ENCODE results near the gene SRC.

Gene SRC

DNA sequence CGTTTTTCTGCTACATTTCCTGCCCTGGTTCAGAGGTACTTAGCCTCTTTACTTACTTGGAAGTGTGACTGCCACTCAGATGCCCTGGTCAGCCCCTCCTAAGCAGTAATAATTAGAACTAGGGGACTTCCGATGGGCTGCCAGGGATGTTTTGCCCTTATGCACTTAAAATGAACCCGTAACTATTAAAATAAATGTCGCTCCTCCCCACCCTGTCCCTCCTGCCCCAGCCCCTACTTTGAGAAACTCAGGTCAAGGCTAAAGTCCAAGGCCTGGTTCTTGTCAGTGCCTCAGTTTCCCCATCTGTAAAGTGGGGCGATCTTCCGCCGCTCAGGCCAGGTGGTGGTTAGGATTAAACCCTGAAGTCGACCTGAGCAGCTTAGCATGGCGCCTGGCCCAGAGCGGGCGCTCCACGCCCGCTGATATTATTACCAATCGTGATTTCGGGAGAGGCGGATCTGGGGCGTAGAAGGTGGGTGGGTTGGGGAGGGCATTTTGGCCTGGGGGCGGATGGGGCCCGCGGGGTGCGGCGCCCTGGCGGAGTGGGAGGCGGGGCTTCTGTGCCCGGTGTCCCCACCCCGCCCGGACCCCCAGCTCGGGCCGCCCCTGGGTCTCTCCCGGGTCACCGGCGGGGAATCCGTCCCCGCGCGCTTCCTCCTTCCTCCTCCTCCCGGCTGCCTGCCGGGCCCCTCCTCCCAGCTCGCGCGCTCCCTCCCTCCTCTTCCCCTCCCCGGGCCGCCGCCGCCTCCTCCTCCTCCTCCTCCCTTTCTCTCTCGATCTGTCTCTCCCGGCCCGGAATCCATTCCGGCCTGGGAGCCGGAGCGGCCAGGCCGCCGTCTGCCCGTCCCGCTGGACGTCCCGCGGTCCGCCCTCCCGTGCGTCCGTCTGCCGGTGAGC lies at the start of gene SRC:
TSS of gene SRC (plus strand) at position 802 of the 897 bp plus-strand sequence. CDS start 38,014 bp downstream, outside the sequence.
- DNase-seq: peak; percentile 35

DNA sequence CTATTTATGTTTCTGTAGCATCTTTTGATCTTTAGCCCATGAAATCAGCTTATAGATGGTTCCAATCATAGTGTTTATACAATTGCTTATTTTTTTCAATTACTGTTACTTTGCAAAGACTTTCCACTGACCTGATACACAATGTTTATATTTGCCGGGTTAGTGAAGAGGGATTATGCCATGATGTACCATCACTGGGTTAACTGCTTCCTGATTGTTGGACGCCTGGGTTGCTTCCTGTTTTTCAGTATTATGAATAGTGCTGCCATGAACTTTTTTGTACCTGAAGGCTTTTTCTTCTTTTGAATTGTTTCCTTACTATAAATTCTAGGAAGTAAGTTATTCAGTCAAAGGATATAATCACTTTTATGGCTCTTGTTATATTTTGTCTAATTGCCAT lies 49.6 kb upstream of the SRC start:
- no peak for DNase-seq

DNA sequence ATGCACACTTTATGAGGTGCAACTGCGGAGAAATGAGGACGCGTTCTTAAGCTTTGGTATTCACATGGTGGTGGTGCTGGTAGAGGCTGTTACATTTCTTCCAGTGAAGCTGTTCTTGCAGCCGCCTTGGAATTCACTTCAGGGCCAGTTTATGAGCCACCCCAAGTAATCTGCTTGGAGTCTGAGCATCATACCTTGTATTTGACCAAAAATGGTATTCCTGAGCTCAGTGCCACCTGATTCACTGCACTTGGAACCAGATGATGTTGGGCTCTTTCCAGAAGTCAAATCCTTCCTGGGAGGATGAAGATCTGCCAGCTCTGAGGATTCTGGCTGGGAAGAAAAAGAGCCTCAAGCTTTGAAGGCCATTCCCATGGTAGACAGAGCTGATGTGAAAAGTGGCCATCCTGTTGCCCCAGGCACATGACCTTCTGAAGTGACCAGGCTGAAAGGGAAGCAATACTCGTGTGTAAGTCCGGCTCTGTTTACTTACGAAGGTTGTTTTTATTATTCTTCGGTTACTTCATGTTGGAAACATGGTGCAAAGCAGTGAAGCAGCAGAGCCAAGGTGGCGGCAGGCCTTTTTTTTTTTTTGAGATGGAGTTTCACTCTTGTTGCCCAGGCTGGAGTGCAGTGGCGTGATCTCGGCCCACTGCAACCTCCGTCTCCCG lies 48.7 kb upstream of the SRC start:
- no peak for DNase-seq

DNA sequence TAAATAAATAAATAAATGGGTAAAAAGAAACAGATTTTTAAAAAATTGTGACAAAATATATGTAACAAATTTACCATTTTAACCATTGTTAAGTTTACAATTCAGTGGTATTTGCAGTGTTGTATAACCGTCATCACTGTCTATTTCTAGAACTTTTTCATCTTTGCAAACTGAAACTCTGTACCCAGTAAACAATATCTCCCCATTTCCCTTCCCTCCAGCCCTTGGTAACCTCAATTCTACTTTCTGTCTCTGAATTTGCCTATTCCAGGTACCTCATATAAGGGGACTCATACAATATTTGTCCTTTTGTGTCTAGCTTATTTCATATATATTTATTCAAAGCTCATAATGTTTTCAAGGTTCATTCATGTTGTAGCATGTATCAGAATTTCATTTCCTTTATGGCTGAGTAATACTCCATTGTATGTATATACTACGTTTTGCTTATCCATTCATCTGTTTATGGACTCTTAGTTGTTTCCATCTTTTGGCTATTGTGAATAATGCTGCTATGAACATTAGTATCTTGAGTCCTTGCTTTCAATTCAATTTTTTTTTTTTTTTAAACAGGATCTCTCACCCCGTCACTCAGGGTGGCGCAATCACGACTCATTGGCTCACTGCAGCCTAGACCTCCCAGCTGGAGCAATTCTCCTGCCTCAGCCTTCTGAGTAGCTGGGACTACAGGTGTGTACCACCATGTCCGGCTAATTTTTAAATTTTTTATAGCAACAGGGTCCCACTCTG lies 47.6 kb upstream of the SRC start:
- no peak for DNase-seq

DNA sequence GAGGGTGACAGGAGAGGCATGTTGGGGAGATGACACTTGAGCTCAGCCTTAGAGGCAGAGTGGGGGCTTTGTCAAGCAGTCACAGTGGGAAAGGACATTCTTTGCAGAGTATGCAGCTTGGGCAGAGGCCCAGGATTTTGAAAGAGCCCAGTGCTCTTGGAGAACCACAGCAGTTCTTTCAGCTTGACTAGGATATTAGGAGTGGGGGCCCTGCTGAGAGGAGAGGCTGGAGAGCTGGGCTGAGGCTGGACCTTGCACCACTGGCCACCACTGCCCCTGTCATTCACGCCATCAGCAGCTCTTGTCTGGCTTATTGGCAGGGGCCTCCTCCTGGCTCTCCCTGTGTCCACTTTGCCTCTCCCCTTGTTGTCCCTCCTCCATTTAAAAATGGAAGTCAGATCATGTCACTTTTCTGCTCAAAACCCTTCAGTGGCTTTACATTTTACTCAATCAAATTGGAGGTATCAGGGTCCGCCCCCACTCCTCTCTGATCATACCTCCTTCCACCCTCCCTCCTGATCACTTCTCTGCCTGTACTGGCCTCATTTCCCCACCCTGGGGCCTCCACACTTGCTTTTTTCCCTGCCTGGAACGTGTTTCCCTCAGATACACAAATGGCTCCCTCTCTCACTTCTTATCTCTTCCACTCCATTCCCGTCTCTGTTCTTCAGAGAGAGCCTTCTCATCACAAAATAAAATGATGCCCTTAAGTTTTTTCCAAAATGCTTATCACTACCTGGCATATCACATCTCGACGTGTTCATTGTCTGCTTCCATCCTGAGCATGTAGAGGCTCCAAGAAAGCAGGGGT lies 46.0 kb upstream of the SRC start:
- no peak for DNase-seq

DNA sequence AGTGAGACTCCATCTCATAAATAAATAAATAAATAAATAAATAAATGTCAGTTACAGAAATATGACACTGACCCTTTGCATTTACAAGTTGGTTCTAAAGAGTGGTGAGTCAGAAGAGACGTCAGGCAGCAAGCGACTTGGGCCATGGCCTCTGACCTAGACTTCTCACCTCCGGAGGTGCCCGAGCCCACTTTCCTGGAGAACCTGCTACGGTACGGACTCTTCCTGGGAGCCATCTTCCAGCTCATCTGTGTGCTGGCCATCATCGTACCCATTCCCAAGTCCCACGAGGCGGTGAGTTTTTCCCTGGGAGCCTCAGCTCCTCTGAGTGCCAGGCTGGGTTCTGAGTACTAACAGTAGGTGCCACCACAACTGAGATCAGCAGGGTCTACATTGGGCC lies 44.8 kb upstream of the SRC start:
- DNase-seq: no peak

DNA sequence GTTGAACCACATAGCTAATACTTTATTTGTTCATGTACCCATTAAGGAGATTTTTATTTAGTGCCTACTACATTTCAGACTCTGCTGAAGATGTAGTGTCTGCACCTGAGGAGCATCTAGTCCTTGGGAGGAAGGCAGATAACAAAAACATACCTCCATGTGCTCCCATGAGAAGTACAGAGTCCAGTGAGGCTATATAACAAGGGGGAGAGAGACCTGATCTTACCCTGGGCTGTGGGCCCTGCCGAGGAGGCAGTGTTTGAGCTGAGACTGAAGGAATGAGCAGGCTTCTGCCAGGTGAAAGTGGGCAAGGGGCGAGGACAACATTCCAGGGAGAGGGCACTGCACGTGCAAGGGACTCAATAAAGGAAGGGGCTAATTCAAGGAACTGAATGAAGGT lies 44.4 kb upstream of the SRC start:
- DNase-seq: no peak

DNA sequence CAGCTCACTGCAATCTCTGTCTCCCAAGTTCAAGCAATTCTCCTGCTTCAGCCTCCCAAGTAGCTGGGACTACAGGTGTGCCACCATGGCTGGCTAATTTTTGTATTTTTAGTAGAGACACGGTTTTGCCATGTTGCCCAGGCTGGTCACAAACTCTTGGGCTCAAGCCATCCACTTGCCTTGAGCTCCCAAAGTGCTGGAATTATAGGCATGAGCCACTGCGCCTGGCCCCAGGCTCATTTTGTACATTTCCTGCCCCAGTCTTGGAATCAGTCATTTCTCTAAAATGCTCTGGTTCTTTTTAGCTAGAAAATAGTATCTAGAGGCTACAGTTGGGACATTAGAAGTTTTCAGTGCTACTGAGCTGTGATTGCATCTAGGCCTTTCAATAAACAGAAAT lies 43.0 kb upstream of the SRC start:
- no peak for DNase-seq

DNA sequence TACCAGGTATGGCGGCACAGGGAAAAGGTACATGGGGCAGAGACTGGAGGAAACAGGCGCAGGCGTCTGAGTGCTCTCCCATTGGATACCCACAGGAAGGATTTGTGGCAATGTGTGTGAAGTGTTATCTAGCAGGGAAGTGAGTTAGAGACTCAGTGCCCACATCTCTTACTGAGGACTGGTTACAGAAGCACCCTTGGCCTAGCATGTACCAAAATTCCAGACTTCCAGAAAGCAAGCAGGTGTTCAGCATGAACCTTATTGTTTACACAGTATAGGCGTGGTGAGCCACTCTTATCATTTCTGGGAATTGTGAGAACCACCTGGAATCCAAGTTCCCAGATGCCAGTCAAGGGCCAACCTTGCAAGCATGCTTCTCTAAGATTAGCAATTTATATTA lies 42.3 kb upstream of the SRC start:
- no peak for DNase-seq

DNA sequence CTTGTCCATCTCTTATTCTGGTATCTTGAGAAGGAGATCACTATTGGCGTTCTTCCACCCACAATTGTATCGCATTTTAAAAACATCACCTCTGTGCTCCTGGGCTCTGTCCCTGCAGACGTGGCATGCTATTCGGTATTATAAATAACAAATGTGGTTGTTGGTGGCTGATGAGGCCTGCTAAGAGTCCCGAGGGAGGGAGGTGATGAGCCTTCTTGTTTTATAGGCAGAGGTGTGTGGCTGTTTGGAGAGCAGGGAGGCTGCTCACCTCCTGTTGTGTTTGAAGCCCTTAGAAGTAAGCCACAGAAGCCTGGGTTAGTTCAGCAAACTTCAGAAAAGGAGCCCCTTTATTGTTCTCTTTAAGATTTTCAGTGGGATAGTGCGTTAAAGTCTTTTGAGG lies 40.9 kb upstream of the SRC start:
- DNase-seq: no peak

DNA sequence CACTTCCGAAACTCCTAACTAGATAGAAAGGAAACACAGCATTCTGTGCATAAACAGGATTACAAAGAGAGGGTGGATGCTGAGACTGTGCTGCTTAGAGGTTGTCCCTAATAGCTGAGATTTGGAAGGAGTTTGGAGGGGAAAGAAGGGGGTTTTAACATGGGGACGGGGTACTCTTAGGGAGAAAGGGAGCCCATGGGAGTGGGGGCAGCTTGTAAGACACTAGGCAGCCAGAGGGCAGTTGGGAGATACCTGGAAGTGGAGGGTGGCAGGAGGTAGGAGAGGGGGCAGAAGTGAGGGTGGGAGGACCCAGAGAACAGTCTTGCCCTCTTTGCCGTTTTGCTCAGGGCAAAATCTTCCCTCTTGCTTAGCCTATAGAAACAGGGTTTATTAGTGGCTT lies 40.1 kb upstream of the SRC start:
- no peak for DNase-seq

DNA sequence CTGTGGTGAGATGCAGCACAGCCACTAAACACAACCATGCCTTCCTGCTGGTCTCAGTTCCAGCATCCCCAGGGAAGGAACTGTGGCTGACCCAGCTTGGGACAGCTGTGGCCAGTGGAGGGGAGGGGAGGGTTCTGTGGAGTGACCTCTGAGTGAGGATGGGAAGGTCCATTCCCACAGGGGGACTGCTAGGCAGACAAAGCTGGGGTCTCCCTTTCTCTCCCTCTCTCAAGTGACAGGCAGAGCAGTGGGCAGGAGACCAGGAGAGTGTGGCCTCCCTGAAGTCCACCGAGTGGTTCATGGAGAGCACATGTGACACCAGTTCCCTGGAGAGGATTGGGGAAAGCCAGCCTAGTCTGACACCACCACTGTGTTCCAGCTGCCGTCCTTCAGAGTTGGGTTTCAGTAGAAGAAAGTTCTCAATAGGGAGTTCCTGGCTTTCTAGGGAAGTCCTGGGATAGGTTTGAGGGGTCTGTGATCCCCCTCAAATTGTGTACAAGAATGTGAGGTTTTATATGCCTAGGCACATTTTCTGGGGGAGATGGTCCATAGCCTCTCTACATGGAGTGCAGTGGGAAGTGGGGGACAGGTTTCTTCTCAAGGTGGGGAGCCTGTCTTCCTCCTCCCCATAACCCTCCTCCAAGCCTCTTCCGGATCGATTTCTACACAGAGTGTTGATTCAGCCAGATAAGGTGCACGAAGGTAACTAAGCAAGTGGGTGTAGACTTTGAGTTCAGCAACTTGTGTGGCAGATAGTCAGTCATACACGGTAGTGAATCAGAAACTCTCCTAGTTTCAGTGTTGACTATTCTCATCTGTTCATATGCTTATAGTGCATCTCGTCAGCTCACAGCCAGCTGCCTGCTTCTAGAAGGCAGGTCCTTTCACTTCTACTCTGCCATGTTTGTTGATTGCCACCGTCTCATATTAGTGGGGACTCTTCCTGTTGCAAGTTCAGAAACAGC lies 37.6 kb upstream of the SRC start:
- DNase-seq: no peak

DNA sequence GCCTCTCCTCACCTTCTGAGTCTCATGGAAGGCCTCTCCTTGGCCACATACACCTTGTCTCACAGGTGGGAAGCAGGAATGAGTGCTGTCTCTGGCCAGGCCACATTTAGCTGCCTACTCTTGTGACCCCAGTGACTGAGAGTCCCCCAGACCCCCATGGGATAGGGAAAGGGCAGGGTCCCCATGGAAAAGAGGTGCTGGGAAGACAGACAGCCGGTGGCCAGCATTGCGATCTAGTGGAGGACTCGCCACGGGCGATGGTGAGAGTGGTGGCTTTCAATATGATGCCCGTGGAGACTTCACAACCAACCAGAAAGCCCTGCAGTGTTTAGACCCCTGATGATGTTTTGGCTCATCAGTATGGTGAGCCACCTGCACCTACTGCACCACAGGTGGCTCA lies 36.6 kb upstream of the SRC start:
- no peak for DNase-seq

DNA sequence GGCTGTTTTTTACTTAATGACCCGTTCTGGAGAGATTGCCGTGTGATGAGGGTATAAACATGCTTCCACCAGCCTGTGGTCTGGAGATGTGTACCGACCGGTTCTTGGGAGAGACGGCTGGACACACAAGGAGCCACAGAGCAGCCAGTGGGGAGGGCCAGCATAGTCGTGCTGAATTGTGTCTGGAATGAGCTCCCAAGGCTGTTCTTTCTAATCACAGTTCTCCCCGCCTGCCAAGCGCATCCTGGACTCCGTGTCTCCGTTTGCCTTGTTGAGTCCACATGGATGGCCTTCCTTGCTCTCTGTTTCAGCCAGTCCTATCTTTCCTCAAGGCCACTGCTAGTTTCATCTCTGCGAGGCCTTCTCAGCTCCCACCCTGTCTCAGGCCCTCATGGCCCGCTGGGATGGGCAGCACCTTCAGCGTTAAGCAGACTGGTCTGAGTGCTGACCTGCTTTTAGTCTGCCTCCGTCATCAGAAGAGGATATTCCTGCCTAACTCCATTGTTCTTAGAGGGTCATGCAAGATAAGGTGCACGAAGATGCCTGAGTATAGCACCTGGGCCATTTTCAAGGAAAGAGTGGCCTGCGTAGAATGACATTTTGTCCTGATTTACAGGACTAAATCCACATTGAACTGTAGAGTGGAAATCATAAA lies 35.9 kb upstream of the SRC start:
- no peak for DNase-seq

DNA sequence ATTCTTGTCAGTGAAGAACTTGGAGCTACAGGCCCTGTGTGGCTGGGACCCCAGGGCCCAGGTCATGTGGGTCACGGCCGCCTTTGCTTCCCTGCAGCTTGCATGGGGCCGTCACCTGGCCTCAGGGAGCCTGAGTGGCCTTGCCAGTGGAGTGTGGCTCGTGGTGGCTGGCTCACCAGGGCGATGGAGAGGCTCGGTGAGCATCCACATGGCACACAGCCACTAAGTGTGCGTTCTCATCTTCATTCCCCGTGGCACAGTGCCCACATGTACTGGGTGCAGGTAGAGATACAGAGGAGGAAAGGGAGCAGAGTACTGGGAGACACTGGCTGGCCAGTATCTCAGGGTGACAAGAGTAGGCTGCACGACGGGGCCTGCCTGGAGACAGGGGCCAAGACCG lies 35.0 kb upstream of the SRC start:
- DNase-seq: no peak

DNA sequence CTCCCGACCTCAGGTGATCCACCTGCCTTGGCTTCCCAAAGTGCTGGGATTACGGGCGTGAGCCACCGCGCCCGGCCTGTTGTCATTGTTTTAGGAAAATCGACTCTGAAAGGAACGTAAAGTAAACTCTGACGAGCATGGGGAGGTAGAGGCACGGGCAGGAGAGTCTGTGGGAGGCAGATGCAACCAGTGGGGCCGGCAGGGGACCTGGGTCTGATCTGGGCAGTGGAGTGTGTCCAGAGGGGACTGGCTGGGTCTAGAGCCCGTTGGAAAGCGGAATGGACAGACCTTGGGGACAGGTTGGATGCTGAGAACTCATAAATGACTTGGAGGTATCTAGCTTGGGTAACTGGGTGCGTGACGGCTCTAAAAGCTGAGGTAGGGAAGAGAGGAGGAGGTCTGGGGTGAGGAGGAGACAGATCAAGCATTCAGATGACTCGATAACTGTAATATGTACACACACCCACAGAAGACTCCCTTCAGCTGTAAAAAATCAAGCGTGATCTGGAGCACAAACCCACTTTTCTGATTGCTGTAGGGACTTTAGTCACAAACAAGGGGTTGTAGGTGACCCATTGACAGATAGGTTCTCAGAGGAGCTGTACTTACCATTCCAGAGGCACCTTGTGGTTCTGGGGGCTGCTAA lies 34.1 kb upstream of the SRC start:
- DNase-seq: no peak

DNA sequence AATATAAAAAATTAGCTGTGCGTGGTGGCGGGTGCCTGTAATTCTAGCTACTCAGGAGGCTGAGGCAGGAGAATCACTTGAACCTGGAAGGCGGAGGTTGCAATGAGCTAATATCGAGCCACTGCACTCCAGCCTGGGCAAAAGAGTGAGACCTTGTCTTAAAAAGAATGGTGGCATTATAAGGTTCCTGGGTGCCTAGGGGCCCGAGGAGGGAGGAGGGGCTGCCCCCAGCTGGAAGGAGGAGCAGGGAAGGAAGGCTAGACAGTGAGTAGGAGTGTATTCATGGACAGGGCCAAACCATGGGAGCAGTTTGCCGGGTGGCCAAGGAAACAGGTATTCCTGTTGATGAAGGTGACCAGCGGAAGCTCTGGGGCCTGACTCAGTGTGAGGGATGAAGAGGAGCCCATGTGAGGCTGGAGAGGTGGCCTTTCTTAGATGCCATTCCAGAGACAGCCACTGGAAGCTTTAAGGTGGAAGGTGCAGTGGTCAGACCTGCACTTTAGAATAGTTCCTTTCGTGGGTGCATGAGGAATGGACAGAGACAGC lies 32.3 kb upstream of the SRC start:
- DNase-seq: no peak

DNA sequence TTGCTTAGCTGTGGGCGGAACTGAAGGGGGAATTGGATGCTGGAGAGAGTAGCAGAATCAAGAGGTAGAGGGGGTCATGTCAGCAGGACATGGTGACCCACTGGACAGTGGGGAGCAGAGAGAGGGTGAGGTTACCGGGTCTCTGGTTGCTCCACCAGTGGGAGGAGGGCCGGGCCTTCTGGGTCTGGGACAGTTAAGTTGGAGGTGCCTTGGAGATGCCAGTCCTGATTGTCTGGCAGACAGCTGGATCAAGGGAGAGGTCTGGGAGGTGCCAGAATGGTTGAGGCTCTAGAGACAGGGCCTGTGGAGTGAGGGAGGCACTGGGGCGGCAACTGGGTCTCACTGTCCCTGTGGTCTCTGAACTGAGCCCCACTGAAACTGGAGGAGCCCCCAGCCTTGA lies 31.8 kb upstream of the SRC start:
- DNase-seq: no peak

DNA sequence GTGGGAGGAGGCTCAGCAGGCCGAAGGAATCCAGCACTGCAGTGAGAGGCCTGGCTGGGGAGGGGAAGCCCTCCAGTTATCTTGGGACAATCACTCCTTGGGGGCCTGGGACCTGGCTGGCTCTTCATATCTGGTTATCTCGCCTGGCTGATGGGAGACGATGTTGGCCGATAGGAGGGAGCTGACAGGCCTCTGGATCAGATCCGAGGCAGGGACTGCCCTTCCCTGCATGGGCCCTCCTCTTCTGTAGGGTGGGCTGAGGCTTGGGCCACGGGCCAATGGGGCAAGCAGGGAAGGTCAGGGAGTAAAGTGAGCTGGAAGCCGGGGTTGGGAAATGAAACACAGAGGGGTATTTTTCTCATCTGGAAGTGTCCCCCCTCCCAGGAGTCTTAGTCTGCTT lies 31.3 kb upstream of the SRC start:
- DNase-seq: no peak

DNA sequence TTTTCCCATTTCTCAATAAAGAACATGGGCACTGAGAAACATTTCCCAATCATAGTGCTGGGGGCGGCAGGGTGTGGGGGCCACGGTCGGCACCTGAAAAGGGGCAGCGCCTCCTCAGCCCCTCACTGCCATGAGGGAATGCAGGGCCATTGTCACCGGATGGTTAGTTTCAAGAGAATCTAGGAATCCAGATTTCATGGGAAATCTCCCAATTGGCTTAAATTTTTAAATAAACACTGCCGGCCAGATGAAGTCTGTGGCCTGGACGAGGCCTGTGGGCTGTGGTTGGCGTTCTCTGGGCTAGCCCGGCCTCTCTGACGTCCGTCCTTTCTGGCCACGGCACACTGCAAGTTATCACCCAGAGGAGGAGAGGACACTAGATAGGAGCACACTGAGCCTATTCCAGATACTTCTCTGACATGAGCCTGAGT lies 30.9 kb upstream of the SRC start:
- no peak for DNase-seq

Measured in stimulated activated naive CD4-positive, alpha-beta T cell treated with Interleukin-2 at 50 U/mL for 16 hours (primary cell).